GM08714 (cell line): ENCODE measurements around the gene MBD3L2B.

ENCODE experiments used
- H3K4me3 ChIP-seq: fragments of 200-500 bp; sonication (Bioruptor generic); 2 replicates; pipeline ENCODE4 v1.5.1; 2014; ENCODE audit warnings: mild to moderate bottlenecking, low read length, inconsistent platforms
- ZNF274 ChIP-seq: IDR thresholded peaks from 2 replicates; pipeline ENCODE4 v1.6.1; 2012; ENCODE audit warnings: mild to moderate bottlenecking, low read depth, low read length

Gene MBD3L2B

DNA sequence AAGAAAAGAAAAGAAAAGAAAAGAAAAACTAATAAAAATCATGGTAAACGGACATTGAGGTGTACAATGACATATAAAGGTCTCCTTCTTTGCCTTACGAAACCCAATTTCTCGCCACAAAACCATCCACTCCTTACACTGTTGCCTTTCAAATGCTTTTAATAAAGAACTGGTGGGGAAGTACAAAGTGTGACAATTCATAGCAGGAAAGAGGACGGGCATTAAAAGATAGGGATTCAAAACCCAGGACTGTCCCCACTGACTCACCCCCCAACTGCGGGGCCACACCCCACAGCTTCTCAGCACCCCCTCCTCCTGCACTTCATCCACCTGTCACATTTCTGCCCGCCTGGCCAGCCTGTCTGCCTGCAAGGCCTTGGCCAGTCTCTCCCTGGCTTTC is 2.4 kb downstream of the MBD3L2B start:
- H3K4me3 ChIP-seq: no peak overlapping the region
- no peak for TF ChIP-seq ZNF274

DNA sequence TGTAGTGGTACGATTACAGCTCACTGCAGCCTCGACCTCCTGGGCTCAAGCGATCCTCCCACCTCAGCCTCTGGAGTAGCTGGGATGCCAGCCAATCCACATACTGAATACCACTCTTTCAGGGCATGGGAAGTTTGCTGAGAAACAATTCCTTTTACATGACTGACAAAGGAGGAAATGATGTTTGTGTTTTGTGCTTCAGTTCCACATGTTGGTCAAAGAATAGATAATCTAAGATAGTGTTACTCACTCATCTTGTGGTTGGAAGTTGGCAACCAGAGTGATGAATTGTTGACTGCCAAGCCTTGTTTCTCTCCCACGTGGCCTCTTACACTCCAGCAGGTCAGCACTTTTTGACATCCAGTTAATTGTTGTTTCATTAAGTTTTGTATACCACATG is 7.6 kb downstream of the MBD3L2B start:
- no peak for TF ChIP-seq ZNF274
- no peak overlapping the region for H3K4me3 ChIP-seq

DNA sequence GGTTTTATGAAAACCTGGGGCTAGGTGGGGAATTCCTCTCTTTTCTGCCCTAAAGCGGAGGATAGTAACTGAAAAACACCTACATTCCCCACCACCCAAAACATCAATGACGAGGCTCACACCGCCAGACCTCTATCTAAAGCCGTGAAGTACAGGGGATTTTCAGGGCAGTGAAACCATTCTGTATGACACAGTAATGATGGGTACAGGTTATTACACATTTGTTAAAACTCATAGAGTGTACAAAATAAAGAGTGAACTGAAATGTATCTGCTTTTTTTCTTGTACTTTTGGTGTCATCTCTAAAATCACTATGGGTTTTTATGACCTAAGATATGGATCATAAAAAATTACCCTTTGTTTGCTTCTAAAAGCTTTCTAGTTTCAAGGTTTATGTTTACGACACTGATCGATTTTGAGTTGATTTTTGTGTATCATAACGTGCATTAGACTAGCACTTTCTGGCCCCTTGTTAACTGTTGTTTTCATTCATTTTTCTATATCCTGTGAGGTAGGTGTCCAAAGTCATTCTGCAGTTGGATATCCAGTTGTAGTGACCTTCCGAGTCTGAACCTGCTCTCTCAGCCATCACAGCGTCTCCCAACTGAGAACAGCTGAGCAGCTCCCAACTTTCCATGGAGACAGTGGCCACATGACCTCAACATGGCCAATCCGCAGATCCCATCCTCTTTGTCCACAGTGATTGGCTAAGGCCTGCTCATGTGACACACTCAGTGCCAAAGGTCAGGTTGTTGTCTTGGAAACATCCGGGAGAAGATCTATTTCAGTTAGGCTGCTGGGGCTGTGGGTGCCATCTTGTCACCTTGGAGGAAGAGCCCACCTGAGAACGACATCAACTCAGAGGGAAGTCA is 10.3 kb downstream of the MBD3L2B start:
- TF ChIP-seq ZNF274: no peak
- H3K4me3 ChIP-seq: no peak overlapping the region

DNA sequence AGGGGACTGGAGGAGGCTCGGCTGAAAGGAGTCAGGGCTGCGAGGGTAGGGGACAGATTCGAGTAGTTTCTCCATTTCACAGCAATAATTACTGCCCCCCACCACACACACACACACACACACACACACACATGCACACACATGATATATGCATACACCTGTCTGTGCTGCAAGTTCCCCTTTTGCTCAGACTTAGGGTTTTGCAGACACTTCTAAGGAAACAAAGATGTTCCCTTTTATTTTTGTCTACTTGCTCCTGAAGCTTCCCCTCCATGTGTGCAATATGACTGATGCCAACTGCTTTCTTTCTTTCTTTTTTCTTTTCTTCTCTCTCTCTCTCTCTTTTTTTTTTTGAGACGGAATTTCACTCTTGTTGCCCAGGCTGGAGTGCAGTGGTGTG is 13.4 kb downstream of the MBD3L2B start:
- no peak overlapping the region for H3K4me3 ChIP-seq
- no peak for TF ChIP-seq ZNF274

DNA sequence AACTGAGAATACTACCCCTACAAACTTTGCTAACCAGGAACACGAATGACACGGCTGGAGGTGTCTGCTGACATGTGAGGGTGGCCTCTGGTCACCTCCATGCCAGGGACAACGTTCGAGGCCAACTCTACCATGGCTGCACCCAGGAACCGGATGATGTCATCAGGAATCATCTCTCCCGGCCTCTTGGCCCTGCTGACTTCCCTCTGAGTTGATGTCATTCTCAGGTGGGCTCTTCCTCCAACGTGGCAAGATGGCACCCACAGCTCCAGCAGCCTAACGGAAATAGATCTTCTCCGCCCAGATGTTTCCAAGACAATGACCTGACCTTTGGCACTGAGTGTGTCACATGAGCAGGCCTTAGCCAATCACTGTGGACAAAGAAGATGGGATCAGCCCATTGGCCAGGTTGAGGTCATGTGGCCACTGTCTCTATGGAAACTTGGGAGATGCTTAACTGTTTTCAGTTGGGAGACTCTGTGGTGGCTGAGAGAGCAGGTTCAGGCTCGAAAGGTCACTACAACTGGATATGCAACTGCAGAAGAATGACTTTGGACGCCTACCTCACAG is 15.0 kb downstream of the MBD3L2B start:
- no peak overlapping the region for H3K4me3 ChIP-seq
- no peak for TF ChIP-seq ZNF274

DNA sequence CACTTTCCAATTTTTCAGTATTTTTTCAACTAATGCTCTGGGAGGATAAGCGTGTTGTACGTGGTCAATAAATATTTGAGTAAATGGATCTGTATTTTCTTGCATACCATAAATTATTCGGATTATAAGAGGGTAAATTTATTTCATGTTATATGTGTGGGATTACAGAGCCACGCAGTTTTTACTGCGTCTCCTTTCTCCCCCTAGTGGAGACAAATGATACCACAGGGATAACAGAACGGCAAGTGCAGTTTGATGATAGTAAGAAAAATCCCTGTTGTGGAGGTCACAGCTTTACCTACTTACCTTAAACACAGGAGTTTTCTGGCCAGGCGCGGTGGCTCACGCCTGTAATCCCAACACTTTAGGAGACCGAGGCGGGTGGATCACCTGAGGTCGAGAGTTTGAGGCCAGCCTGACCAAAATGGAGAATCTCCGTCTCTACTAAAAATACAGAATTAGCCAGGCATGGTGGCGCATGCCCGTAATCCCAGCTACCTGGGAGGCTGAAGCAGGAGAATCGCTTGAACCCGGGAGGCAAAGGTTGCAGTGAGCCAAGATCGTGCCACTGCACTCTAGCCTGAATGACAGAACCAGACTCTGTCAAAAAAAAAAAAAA is 16.8 kb downstream of the MBD3L2B start:
- H3K4me3 ChIP-seq: no peak overlapping the region
- no peak for TF ChIP-seq ZNF274

DNA sequence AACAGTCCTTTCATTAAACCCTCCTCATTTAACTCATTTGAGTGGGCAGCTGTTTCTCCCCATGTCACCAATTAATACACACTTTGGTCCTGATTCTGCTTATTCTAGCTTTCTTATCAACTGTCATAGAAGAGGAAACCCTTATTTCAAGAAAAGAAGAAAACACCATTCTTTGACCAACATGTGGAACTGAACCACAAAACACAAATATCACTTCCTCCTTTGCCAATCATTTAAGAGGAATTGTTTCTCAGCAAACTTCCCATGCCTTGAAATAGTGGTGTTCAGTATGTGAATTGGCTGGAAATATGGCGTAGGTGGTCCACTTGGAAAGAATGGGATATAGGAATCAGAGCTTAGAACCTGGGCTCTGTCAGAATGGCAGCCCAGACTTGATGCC is 20.4 kb downstream of the MBD3L2B start:
- TF ChIP-seq ZNF274: no peak
- H3K4me3 ChIP-seq: no peak overlapping the region

DNA sequence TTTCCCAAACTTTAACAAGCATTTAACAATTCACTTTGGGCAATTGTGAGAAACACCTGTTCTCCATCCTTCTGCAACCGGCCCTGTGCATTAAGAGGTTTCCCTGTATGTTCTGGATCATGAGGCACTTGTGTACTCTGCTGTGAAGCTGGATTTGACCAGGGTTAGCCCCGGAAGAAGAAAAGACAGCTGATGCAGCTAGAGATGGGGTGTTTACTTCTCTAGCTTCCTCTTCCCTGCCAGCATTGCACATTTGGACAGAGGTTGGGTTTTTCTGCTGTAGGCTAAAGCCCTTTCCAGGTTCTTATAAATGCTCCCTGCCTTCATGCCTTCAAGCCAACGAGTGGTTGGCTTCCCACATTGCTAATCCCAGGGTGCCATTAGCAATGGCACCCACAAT is 20.9 kb downstream of the MBD3L2B start:
- no peak overlapping the region for H3K4me3 ChIP-seq
- no peak for TF ChIP-seq ZNF274

DNA sequence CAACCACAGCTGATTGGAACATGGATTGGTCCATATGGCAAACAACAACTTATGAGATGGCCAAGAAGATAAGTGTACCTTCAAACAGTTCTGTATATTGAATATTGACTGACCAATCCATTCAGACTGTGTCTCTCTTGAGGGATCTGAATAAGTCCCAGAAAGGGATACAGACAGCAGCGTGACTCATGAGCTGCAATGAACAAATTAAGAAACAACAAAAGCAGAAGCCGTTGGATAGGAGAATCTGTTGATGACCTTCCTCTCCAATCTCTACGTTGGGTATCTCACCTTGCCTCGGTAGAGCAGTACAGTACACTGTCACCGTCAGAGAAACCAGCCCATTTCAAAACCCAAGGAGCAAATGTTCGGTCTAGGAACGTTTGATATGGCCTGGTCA is 21.3 kb downstream of the MBD3L2B start:
- no peak overlapping the region for H3K4me3 ChIP-seq
- TF ChIP-seq ZNF274: no peak

DNA sequence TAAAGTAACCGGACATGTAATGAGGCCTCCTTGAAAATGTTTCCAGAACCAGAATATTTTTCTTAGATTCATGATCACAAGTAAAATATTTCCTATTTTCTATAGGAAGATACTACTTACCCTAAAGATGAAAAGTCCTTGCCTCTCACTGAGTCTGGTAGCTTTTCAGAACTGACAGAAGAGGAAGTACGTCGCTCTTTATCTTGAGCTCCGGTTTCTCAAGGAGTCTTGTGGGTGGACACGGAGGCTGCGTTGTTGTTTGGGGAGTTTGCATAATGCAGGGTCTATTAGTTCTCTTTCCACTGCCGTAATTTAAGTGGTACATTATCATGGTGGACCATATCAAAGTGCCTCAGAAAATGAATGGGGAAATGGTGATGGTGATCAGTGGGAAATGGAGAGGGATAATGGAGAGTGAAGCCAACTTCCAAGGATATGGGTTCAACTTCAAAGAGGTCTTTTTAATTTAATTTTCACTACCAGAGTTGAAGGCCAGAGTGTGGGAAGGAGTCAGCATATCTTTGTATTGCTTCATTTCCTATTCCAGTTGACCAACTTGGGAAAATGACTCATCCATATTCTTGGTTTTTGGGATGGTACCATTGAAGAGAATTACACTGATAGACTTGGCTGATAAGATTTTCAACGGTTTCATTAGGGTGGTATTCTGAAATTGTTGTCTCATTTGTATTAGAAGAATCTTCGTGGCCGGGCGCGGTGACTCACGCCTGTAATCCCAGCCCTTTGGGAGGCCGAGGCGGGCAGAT is 23.4 kb downstream of the MBD3L2B start:
- no peak for TF ChIP-seq ZNF274
- no peak overlapping the region; the same call in 1 of the 2 replicates for H3K4me3 ChIP-seq

DNA sequence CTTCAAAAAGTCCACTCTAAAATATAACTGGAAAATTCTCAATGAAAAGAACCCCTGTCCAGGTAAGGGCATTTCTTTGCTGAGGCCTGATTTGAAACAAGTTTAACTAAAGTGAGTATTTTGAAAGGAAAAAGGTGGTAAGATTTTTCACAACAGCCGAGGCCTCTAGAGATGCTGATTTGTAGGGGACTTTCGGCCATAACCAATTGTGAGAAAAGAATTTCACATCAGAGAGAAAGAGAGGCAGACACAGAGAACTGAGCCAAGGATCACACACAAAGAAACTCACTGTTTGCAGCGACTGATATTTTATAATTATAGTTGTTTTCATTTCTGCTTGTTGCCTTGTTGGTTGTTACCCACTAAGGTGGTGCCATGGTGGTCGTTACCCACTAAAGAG is 24.4 kb downstream of the MBD3L2B start:
- H3K4me3 ChIP-seq: no peak overlapping the region; the same call in 1 of the 2 replicates
- TF ChIP-seq ZNF274: no peak

DNA sequence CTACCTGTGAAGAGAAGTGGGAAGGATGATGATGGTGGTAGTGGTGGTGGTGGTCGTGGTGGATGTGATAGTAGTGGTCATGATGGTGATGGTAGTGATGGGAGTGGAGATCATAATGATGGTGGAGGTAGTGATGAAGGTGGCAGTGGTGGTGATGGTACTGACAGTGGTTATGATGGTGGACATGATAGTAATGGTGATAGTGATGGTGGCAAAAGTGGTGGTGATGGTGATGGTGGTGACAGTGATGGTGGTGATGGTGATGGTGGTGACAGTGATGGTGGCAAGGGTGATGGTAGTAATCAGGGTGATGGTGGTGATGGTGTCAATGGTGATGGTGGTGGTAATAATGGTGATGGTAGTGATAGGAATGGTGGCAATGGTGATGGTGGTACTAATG is 26.2 kb downstream of the MBD3L2B start:
- TF ChIP-seq ZNF274: no peak
- H3K4me3 ChIP-seq: no peak overlapping the region

DNA sequence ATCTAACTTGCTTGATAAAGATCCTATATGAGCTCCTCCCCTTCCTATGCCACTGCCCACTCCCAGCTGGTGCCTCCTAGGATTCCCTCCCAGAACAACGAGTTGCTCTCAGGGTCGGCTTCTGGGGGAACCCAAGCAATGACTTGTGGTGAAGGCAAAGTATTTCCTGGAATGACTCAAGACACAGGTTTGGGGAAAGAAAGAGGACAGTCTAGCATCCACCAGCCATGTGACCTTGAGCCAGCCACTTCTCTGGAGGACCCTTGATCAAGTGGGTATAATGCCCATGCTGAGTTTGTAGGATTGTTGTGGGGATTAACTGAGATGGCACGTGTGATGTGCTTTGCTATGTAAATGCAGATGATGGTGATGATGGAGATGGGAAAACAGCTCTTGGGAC is 33.0 kb downstream of the MBD3L2B start:
- H3K4me3 ChIP-seq: no peak overlapping the region

DNA sequence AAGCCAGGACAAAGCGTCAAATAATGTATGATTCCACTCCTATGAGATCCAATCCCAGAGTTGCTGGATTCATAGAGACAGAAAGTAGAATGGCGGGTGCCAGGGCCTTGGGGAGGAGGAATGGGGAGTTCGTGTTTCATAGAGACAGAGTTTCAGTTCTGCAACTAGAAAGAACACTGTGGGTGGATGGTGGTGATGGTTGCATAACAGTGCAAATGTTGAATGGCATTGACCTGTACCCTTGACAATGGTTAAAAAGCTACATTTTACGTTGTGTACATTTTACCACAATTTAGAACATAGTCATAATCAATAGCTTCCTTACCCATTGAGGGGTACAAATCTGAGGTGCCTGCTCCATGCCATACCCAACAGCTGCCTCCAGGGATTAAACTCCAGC is 33.4 kb downstream of the MBD3L2B start:
- H3K4me3 ChIP-seq: no peak overlapping the region
- TF ChIP-seq ZNF274: no peak

More for the DNA sequence above, 33.0 kb downstream of the MBD3L2B start:
- TF ChIP-seq ZNF274: no peak
